ENCODE measurements around the gene IGFBP5. TPM values are rescaled to one million over a fixed set of nuclear protein-coding genes. Genes with fewer than 3 reads are reported as not detected.

IGFBP5 gene
- total RNA-seq, 2 donors from 2014 or later: not detected

GRCh38 chr2:216701544-216701943 lies 6.2 kb upstream of the IGFBP5 start:
- H3K36me3 Mint-ChIP-seq (ENCODE audit: low read depth): no peaks in the 10 kb centered on the region
- no peak overlapping the region for H3K27ac Mint-ChIP-seq
- H3K27me3 Mint-ChIP-seq: peaks cover 4% of the 10 kb centered on the region
- H3K4me1 Mint-ChIP-seq: peaks cover 3% of the 10 kb centered on the region
- H3K4me3 Mint-ChIP-seq: no peak overlapping the region
- H3K9me3 ChIP-seq (ENCODE audit: control insufficient read depth, low read length, poor library complexity, severe bottlenecking): no peaks in the 10 kb centered on the region
- DNase-seq: no peak
- ATAC-seq: no peak

GRCh38 chr2:216700781-216701180 lies 5.4 kb upstream of the IGFBP5 start:
- ATAC-seq (no peak), DNase-seq (no peak)
- no peak overlapping the region for H3K27ac Mint-ChIP-seq
- peaks cover 8% of the 10 kb centered on the region for H3K4me1 Mint-ChIP-seq
- peaks cover 4% of the 10 kb centered on the region for H3K27me3 Mint-ChIP-seq
- H3K4me3 Mint-ChIP-seq: no peak overlapping the region
- no peaks in the 10 kb centered on the region for H3K9me3 ChIP-seq (ENCODE audit: control insufficient read depth, low read length, poor library complexity, severe bottlenecking)
- no peaks in the 10 kb centered on the region for H3K36me3 Mint-ChIP-seq (ENCODE audit: low read depth)

- peaks cover 4% of the 10 kb centered on the region for H3K27me3 Mint-ChIP-seq
- H3K9me3 ChIP-seq (ENCODE audit: control insufficient read depth, low read length, poor library complexity, severe bottlenecking): no peaks in the 10 kb centered on the region
- DNase-seq (no peak), ATAC-seq (no peak)
- no peaks in the 10 kb centered on the region for H3K36me3 Mint-ChIP-seq (ENCODE audit: low read depth)
- H3K4me1 Mint-ChIP-seq: peaks cover 9% of the 10 kb centered on the region
- no peak overlapping the region for H3K27ac Mint-ChIP-seq
- H3K4me3 Mint-ChIP-seq: no peak overlapping the region
Measured at GRCh38 chr2:216700088-216700567, 4.8 kb upstream of the IGFBP5 start.

GRCh38 chr2:216698895-216699294 lies 3.5 kb upstream of the IGFBP5 start:
- H3K4me3 Mint-ChIP-seq: no peak overlapping the region
- H3K27me3 Mint-ChIP-seq: peaks cover 15% of the 10 kb centered on the region
- no peaks in the 10 kb centered on the region for H3K36me3 Mint-ChIP-seq (ENCODE audit: low read depth)
- peaks cover 9% of the 10 kb centered on the region for H3K4me1 Mint-ChIP-seq
- no peak for DNase-seq
- H3K27ac Mint-ChIP-seq: no peak overlapping the region
- ATAC-seq: peak; percentile 46
- H3K9me3 ChIP-seq (ENCODE audit: control insufficient read depth, low read length, poor library complexity, severe bottlenecking): no peaks in the 10 kb centered on the region

GRCh38 chr2:216698293-216698692 lies 2.9 kb upstream of the IGFBP5 start:
- Mint-ChIP-seq H3K4me3 (no peak overlapping the region), H3K27me3 (peaks cover 20% of the 10 kb centered on the region), H3K27ac (no peak overlapping the region), H3K4me1 (peaks cover 11% of the 10 kb centered on the region), H3K36me3 (ENCODE audit: low read depth) (no peaks in the 10 kb centered on the region)
- no peak for ATAC-seq
- H3K9me3 ChIP-seq (ENCODE audit: control insufficient read depth, low read length, poor library complexity, severe bottlenecking): no peaks in the 10 kb centered on the region
- no peak for DNase-seq

- Mint-ChIP-seq H3K4me3 (no peak overlapping the region), H3K4me1 (peaks cover 15% of the 10 kb centered on the region), H3K27me3 (peaks cover 25% of the 10 kb centered on the region), H3K36me3 (ENCODE audit: low read depth) (no peaks in the 10 kb centered on the region), H3K27ac (no peak overlapping the region)
- no peaks in the 10 kb centered on the region for H3K9me3 ChIP-seq (ENCODE audit: control insufficient read depth, low read length, poor library complexity, severe bottlenecking)
- no peak for DNase-seq
- ATAC-seq: no peak
Measured at GRCh38 chr2:216696751-216697560, 1.6 kb upstream of the IGFBP5 start.

GRCh38 chr2:216696321-216696720 lies 972 bp upstream of the IGFBP5 start:
- Mint-ChIP-seq H3K4me3 (no peak overlapping the region), H3K4me1 (peaks cover 20% of the 10 kb centered on the region), H3K27ac (no peak overlapping the region), H3K27me3 (peaks cover 31% of the 10 kb centered on the region), H3K36me3 (ENCODE audit: low read depth) (peaks cover 3% of the 10 kb centered on the region)
- ATAC-seq (no peak), DNase-seq (no peak)
- H3K9me3 ChIP-seq (ENCODE audit: control insufficient read depth, low read length, poor library complexity, severe bottlenecking): no peaks in the 10 kb centered on the region

GRCh38 chr2:216694826-216695217 lies 527 bp downstream of the IGFBP5 start:
- Mint-ChIP-seq H3K4me3 (no peak overlapping the region), H3K27me3 (peaks cover 45% of the 10 kb centered on the region), H3K4me1 (peaks cover 22% of the 10 kb centered on the region), H3K27ac (no peak overlapping the region), H3K36me3 (ENCODE audit: low read depth) (peaks cover 4% of the 10 kb centered on the region)
- DNase-seq (no peak), ATAC-seq (no peak)
- H3K9me3 ChIP-seq (ENCODE audit: control insufficient read depth, low read length, poor library complexity, severe bottlenecking): no peaks in the 10 kb centered on the region

- DNase-seq: no peak
- Mint-ChIP-seq H3K27me3 (peaks cover 50% of the 10 kb centered on the region), H3K4me3 (peak overlapping the region; percentile 83), H3K36me3 (ENCODE audit: low read depth) (peaks cover 4% of the 10 kb centered on the region), H3K4me1 (peaks cover 22% of the 10 kb centered on the region), H3K27ac (no peak overlapping the region)
- ATAC-seq: peak; percentile 47
- no peaks in the 10 kb centered on the region for H3K9me3 ChIP-seq (ENCODE audit: control insufficient read depth, low read length, poor library complexity, severe bottlenecking)
Measured at GRCh38 chr2:216694082-216694825, 1.1 kb downstream of the IGFBP5 start.

GRCh38 chr2:216693414-216694080 lies 1.8 kb downstream of the IGFBP5 start:
- H3K27ac Mint-ChIP-seq: no peak overlapping the region
- DNase-seq (no peak), ATAC-seq (no peak)
- H3K36me3 Mint-ChIP-seq (ENCODE audit: low read depth): peaks cover 4% of the 10 kb centered on the region
- no peaks in the 10 kb centered on the region for H3K9me3 ChIP-seq (ENCODE audit: control insufficient read depth, low read length, poor library complexity, severe bottlenecking)
- H3K27me3 Mint-ChIP-seq: peaks cover 57% of the 10 kb centered on the region
- peak overlapping the region; percentile 83 for H3K4me3 Mint-ChIP-seq
- H3K4me1 Mint-ChIP-seq: peaks cover 22% of the 10 kb centered on the region

GRCh38 chr2:216692636-216693413 lies 2.5 kb downstream of the IGFBP5 start:
- DNase-seq (peak in 1 of 3 donors; percentile 17), ATAC-seq (peak; percentile 54)
- peaks cover 62% of the 10 kb centered on the region for H3K27me3 Mint-ChIP-seq
- peak overlapping the region; percentile 81 for H3K4me3 Mint-ChIP-seq
- H3K27ac Mint-ChIP-seq: no peak overlapping the region
- H3K9me3 ChIP-seq (ENCODE audit: control insufficient read depth, low read length, poor library complexity, severe bottlenecking): no peaks in the 10 kb centered on the region
- H3K4me1 Mint-ChIP-seq: peaks cover 22% of the 10 kb centered on the region
- H3K36me3 Mint-ChIP-seq (ENCODE audit: low read depth): peaks cover 4% of the 10 kb centered on the region

GRCh38 chr2:216690853-216691741 lies 4.3 kb downstream of the IGFBP5 start:
- no peak for DNase-seq

More at GRCh38 chr2:216690853-216691741, 4.3 kb downstream of the IGFBP5 start:
- peak; percentile 47 for ATAC-seq
- Mint-ChIP-seq H3K4me3 (peak overlapping the region; percentile 80), H3K27me3 (peaks cover 73% of the 10 kb centered on the region), H3K36me3 (ENCODE audit: low read depth) (peaks cover 4% of the 10 kb centered on the region), H3K27ac (no peak overlapping the region), H3K4me1 (peaks cover 16% of the 10 kb centered on the region)
- no peaks in the 10 kb centered on the region for H3K9me3 ChIP-seq (ENCODE audit: control insufficient read depth, low read length, poor library complexity, severe bottlenecking)

Measured in T-helper 17 cell (primary cell).